ENCODE data around the gene ZDHHC11B.
"Not testable (repeated sequence)": the region's sequence is repeated elsewhere in the genome, so short reads cannot be mapped to it uniquely, and the experiment has no call there.

The ZDHHC11B gene

DNA sequence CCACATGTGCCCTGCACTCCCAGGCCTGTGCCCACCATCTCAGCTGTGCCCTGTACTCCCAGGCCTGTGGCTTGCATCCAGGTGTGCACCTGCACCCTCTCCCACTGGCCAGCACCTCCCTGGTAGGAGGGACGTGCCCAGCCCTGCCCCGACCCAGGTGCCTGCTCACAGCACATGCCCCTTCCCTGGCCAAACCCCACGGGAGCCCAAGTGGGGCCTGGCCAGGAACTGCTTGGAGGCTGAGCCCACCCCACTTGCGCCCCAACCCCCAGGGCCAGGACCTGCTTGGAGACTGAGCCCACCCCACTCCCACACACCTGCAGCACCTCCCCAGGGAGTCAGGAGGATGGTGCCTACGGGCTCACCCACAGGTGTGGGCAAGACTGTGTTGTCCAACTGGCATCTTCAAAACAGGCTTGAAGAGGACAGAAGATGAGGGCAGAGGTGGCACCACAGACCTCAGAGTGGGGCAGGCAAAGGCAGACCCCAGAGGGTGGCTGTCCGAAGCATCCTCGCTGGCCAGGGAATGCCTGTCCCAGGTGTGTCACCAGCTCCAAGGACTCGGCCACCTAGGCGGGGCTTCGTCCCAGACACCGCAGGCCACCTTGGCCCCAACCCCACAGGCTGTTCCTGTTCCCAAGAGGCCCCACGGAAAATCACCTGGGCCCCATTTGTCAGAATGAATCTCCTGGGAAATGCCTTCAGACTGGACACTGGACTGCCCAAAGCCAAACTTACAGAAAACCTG is 10.8 kb downstream of the ZDHHC11B start:
- Histone ChIP-seq H3K27me3 (ENCODE audit: insufficient read depth, low read depth) (no peaks in the 10 kb centered on the region), H3K4me2 (no peak overlapping the region), H4K20me1 (ENCODE audit: insufficient read depth) (no peaks in the 10 kb centered on the region), H2AFZ (ENCODE audit: low read depth) (no peak overlapping the region), H3K36me3 (ENCODE audit: insufficient read depth) (no peaks in the 10 kb centered on the region), H3K9ac (no peak overlapping the region), H3K79me2 (ENCODE audit: insufficient read depth, low read depth) (no peaks in the 10 kb centered on the region), H3K4me1 (ENCODE audit: low read depth, poor library complexity, severe bottlenecking) (no peaks in the 10 kb centered on the region), H3K27ac (no peak overlapping the region), H3K4me3 (IDR thresholded peaks at IDR 0.05; ENCODE audit: insufficient read depth, low read depth, low read length) (no peak overlapping the region)
- TF ChIP-seq, protein P1, sequence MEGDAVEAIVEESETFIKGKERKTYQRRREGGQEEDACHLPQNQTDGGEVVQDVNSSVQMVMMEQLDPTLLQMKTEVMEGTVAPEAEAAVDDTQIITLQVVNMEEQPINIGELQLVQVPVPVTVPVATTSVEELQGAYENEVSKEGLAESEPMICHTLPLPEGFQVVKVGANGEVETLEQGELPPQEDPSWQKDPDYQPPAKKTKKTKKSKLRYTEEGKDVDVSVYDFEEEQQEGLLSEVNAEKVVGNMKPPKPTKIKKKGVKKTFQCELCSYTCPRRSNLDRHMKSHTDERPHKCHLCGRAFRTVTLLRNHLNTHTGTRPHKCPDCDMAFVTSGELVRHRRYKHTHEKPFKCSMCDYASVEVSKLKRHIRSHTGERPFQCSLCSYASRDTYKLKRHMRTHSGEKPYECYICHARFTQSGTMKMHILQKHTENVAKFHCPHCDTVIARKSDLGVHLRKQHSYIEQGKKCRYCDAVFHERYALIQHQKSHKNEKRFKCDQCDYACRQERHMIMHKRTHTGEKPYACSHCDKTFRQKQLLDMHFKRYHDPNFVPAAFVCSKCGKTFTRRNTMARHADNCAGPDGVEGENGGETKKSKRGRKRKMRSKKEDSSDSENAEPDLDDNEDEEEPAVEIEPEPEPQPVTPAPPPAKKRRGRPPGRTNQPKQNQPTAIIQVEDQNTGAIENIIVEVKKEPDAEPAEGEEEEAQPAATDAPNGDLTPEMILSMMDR (conservative IDR thresholded peaks at IDR 0.05; ENCODE audit: low read depth, low read length), result no peak

DNA sequence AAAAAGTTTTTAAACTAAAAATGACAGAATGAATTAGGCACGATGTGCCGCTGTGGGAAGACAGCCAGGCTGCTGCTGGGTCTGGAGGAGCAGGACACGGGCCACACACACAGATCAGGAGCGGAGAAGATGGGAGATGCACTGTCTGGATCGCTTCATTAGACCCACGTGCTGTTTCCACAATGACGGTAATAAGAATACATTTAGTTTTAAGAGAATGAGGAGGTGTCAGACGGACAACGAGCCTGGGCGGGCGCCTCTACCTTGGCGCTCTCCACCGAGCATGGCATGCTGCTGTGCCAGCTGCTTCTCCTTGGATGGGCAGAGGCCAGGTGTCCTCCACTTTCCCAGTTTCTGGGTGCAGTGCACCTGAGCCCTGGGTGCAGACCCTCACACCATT is 11.6 kb downstream of the ZDHHC11B start:
- not testable (repeated sequence) for H3K79me2 ChIP-seq (ENCODE audit: insufficient read depth, low read depth); H2AFZ ChIP-seq (ENCODE audit: low read depth); H4K20me1 ChIP-seq (ENCODE audit: insufficient read depth); H3K36me3 ChIP-seq (ENCODE audit: insufficient read depth); H3K27ac ChIP-seq; H3K4me3 ChIP-seq (IDR thresholded peaks at IDR 0.05; ENCODE audit: insufficient read depth, low read depth, low read length); H3K4me1 ChIP-seq (ENCODE audit: low read depth, poor library complexity, severe bottlenecking); H3K27me3 ChIP-seq (ENCODE audit: insufficient read depth, low read depth); H3K4me2 ChIP-seq; H3K9ac ChIP-seq

DNA sequence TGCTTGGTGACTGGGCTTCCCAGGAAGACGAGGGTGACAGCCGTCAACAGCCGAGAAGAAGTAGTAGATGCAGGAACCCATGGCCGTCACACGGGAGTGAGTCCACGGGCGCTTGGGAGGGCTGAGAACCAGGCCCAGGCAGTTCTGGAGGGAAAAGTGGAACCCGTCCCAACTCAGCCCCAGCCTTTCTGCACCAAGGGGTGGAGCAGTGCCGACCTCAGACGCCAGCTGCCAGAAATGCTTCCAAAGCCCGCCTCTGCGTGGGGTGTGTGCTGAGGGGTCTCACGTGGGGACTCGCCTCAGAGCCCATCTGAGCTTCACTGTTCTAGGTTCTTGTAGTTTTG is 12.0 kb downstream of the ZDHHC11B start:
- not testable (repeated sequence) for H3K9ac ChIP-seq; H4K20me1 ChIP-seq (ENCODE audit: insufficient read depth); H3K4me1 ChIP-seq (ENCODE audit: low read depth, poor library complexity, severe bottlenecking); H3K79me2 ChIP-seq (ENCODE audit: insufficient read depth, low read depth); H3K36me3 ChIP-seq (ENCODE audit: insufficient read depth); H3K4me3 ChIP-seq (IDR thresholded peaks at IDR 0.05; ENCODE audit: insufficient read depth, low read depth, low read length); H3K27ac ChIP-seq; H2AFZ ChIP-seq (ENCODE audit: low read depth); H3K4me2 ChIP-seq; H3K27me3 ChIP-seq (ENCODE audit: insufficient read depth, low read depth)

DNA sequence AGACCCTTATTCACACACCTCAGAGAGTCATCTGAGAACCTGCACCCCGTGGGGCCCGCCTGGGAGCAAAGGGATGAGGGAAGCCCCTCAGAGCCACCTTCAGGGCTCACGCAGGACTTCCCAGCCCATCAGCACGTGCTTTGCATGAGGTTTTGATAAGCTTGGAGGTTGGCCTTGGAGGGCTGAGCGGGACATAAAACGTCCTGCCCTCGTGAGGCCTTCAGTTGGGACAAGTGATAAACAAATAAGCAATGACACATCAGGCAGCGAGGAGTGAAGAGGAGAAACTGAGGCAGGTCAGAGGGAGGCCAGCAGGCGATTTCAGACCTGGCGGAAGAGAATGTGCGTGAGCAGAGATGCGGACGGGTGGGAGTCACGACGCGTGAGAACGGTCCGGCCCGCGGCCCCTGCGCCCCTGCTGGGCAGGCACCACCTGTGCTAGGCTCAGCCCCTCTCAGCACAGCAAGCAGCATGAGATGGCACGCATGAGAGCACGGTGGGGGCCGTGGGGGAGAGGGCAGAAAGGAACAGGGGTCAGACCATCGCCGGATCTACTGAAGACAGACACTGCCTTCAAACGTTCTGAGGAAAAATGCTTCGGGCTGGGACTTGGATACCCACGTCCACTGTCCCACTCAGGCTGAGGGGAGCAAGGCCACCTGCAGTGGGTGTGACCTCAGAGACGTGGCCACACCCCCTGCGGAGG is 12.5 kb downstream of the ZDHHC11B start:
- H3K4me3 ChIP-seq (IDR thresholded peaks at IDR 0.05; ENCODE audit: insufficient read depth, low read depth, low read length); H3K27ac ChIP-seq; H3K27me3 ChIP-seq (ENCODE audit: insufficient read depth, low read depth); H3K79me2 ChIP-seq (ENCODE audit: insufficient read depth, low read depth); H2AFZ ChIP-seq (ENCODE audit: low read depth); H3K4me1 ChIP-seq (ENCODE audit: low read depth, poor library complexity, severe bottlenecking); H3K36me3 ChIP-seq (ENCODE audit: insufficient read depth); H3K4me2 ChIP-seq; H4K20me1 ChIP-seq (ENCODE audit: insufficient read depth); H3K9ac ChIP-seq: not testable (repeated sequence)

DNA sequence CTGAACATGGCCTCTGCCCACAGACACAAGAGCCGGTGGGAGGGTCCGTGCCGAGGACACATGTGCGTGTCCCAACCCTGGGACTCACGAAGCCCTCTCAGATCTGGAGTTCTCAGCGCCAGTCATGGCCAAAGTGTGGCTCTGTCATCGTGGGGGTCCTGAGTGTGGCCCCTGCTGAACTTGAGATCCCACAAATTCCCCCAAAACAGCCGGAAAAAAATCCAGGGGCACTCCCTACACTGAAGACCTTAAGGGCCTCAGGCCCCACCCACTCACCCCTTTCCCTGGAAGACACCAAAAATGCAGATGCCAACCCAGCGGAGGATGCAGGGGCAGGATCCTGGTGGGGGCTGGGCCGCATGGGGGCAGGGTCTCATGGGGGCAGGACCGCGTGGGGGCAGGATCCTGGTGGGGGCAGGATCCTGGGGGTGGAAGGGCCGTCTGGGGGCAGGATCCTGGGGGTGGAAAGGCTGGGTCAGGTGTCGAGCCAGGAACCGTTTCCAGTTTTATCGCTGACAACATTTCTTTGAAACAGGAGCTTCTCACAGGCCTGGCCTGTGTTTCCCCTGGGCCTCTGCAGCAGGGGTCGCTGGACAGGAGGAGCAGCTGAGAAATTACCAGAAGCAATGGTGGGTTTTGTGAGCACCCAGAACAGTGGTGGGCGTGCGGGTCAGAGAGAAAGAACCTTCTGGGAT is 13.3 kb downstream of the ZDHHC11B start:
- not testable (repeated sequence) for H3K4me1 ChIP-seq (ENCODE audit: low read depth, poor library complexity, severe bottlenecking); H3K27me3 ChIP-seq (ENCODE audit: insufficient read depth, low read depth); H3K79me2 ChIP-seq (ENCODE audit: insufficient read depth, low read depth)

DNA sequence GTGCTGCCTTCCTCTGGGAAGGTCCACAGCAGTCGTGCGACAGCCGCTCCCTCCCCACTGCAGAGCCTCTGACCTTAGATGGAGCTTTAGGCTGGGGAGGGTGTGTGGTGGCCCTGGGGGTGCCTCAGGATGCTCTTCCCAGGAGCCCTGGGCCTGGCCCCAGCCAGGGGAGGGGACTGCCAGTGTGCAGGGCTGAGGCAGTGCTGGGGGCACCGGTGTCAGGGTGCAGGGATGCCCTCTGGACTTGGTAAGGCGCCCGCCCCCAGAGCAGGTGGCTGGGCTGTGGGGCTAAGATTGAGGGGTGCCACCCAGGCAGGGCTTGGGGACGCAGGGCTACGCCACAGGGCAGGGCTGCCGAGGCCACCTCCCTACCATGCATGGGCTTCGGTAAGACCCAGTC is 13.9 kb downstream of the ZDHHC11B start:
- not testable (repeated sequence) for H3K4me2 ChIP-seq; H3K9ac ChIP-seq; H3K36me3 ChIP-seq (ENCODE audit: insufficient read depth); H3K4me3 ChIP-seq (IDR thresholded peaks at IDR 0.05; ENCODE audit: insufficient read depth, low read depth, low read length); H2AFZ ChIP-seq (ENCODE audit: low read depth); H3K4me1 ChIP-seq (ENCODE audit: low read depth, poor library complexity, severe bottlenecking); H4K20me1 ChIP-seq (ENCODE audit: insufficient read depth); H3K27ac ChIP-seq; H3K27me3 ChIP-seq (ENCODE audit: insufficient read depth, low read depth); H3K79me2 ChIP-seq (ENCODE audit: insufficient read depth, low read depth)

More for the DNA sequence above, 13.3 kb downstream of the ZDHHC11B start:
- not testable (repeated sequence) for H3K4me2 ChIP-seq; H3K27ac ChIP-seq; H2AFZ ChIP-seq (ENCODE audit: low read depth); H3K4me3 ChIP-seq (IDR thresholded peaks at IDR 0.05; ENCODE audit: insufficient read depth, low read depth, low read length); H3K36me3 ChIP-seq (ENCODE audit: insufficient read depth); H4K20me1 ChIP-seq (ENCODE audit: insufficient read depth); H3K9ac ChIP-seq

DNA sequence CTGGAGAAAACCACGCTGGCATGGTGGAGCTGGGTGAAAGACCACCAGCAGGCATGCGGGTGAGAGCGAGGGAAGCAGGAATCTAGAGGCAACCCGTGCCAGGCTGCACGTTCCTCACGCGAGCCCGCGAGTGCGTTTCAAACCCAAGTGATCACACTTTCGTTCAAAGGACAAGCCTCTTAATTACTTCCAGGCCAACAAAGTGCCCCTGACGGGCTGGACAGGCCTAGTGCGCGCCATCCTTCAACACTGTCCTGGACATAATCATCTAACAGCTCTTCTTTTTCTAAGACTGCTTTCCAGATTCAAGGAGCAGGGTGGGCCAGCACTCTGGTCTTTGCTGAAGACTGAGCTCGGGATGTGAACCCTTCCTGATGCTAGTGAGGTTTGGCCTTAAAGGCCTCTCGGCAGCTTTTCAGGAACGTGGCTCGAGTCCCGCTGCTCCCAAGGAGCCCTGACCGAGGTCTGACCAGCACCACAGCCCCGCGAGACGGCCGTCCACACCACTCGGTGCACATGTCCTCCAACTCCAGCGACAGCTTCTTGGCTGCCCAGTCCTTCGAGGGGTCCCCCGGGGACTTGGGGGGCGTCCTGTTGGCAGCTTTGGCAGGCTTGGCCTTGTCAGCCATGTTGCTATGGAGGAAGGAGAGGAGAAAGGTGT is 14.9 kb downstream of the ZDHHC11B start:
- H4K20me1 ChIP-seq (ENCODE audit: insufficient read depth); H3K4me2 ChIP-seq; H3K27ac ChIP-seq; H2AFZ ChIP-seq (ENCODE audit: low read depth); H3K79me2 ChIP-seq (ENCODE audit: insufficient read depth, low read depth); H3K4me3 ChIP-seq (IDR thresholded peaks at IDR 0.05; ENCODE audit: insufficient read depth, low read depth, low read length); H3K9ac ChIP-seq; H3K36me3 ChIP-seq (ENCODE audit: insufficient read depth); H3K4me1 ChIP-seq (ENCODE audit: low read depth, poor library complexity, severe bottlenecking); H3K27me3 ChIP-seq (ENCODE audit: insufficient read depth, low read depth): not testable (repeated sequence)

Data from KMS-11 (cell line).